ENCODE data around the gene NOD2.

The NOD2 gene

DNA sequence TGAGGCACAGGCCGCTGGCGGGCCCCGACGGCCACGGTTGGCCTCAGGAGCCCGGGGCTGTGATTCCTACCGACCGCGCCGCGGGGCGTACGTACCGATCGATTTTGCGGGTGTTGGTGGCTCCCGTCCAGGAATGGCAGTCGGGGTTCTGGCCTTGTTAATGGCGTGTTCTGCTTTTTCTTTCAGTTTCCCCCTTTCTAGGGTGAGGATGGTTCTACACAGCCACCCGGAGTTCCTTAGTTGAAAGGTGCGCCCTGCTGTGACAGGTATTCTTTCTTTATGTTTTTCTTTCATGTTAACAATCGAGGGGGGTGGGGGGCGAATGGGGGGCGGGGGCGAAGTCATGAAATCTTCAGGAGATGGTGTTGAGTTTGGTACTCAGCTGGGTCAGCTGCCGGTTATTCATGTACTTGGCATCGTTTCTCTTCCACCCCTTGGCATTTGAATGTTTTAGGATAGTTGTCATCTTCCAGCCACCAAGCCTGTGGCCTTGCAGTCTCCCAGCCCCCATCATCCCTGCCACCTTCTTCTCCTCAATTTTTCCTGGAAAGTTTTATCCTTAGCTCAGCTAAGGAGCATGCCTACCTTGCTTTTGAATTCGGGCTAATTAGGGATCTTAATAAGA, 49.3 kb downstream of the NOD2 start:
- peak; percentile 73 for DNase-seq (ENCODE audit: low spot score)

DNA sequence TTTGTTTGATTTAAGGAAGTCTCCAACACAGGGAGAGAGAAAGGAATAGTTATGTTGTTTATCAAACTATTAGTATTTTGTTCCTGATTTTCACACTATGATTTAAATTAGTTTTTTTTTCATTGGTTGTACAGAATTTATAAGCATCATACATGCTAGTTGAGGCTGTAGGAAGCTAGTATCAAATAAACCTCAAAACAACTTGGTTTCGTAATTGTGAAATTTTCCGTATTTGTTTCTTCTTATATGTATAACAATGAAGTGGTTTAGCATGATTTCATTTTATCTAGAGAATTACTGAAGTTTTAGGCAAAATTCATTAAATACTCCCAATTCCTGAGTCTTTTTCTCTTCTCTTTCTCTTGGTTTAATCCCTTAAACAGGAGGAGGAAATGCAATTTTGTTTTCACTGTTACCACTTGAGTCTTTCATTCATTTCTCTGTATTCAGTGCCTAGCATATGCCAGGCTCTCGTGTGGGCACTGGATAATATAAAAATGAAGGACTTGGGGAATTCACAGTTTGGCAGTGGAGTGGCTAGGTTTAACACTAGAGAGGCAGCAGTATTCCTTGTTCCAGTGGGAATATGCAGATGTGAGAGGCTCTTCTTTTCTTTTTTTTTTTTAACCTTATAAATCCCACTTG, 50.3 kb downstream of the NOD2 start:
- DNase-seq (ENCODE audit: low spot score): no peak

DNA sequence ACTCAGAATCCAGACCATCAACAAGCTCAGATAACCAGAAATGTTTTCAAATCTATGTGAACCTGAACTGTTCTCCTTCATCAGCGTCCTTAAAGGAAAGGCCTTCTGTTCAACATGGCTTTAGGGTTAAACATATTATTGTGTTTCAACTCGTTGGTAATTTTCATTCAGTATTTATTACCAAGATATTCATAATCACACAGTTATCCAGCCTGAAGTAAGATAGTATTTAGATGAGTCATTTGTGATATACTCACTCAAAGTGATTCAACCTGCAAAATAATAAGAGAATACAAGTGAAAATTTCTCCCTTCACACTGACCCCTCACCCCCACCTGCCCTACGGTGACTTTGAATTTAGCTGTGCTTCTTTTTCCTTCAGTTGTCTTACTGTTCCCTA, 51.5 kb downstream of the NOD2 start:
- peak; percentile 37 for DNase-seq (ENCODE audit: low spot score)

DNA sequence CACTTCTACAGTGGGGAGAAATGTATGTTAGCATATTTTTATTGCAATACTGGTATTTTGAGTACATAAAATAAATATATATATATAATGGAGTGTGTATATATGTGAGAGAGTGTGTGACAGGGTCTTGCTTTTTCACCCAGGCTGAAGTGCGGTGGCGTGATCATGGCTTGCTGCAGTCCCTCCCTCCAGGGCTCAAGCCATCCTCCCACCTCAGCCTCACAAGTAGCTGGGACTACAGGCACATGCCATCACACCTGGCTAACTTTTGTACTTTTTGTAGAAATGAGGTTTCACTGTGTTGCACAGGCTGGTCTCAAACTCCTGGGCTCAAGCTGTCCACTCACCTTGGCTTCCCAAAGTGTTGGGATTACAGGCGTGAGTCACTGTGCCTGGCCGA, 52.5 kb downstream of the NOD2 start:
- DNase-seq (ENCODE audit: low spot score): no peak

DNA sequence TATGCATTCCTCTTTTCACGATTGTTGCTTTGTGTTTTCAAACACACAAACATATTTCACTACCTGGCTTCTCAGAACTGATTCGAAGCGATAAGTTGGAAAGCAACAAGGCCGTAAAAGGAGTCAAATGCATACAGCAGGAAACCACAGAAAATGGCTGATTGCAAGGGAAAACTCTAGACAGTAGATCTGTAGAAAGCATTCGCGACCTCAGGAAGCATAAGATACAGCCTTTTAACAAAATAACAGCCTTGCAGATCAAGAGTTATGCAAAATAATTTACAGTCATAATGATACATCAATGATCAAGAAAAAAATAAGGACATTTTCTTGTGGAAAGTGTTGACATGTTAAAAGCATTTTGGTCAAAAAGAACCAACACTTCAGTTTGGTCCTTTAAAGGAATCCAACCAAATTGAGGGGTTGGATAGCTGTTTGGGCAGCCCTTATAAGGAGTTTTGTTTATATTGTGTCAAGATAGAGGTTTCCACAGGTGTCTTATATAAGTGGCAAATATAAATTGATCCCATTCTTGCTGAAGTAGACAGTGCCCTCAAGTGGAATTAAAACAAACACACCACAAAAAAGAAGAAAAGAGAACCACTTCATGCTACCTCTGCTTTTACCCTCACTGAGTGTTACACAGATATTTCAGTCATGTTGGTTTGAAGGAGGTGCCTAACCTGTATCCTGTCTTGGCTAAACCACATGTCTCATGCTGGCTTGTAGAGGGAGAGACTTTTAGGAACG, 54.0 kb downstream of the NOD2 start:
- DNase-seq (ENCODE audit: low spot score): no peak

DNA sequence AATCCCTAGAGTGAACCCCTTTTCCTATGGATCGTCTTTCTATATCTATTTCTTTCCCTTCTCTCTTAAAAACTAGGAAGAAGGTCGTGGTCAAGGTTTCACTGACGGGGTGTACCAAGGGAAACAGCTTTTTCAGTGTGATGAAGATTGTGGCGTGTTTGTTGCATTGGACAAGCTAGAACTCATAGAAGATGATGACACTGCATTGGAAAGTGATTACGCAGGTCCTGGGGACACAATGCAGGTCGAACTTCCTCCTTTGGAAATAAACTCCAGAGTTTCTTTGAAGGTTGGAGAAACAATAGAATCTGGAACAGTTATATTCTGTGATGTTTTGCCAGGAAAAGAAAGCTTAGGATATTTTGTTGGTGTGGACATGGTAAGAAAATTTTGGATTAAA, 58.1 kb downstream of the NOD2 start:
- no peak for DNase-seq (ENCODE audit: low spot score)

DNA sequence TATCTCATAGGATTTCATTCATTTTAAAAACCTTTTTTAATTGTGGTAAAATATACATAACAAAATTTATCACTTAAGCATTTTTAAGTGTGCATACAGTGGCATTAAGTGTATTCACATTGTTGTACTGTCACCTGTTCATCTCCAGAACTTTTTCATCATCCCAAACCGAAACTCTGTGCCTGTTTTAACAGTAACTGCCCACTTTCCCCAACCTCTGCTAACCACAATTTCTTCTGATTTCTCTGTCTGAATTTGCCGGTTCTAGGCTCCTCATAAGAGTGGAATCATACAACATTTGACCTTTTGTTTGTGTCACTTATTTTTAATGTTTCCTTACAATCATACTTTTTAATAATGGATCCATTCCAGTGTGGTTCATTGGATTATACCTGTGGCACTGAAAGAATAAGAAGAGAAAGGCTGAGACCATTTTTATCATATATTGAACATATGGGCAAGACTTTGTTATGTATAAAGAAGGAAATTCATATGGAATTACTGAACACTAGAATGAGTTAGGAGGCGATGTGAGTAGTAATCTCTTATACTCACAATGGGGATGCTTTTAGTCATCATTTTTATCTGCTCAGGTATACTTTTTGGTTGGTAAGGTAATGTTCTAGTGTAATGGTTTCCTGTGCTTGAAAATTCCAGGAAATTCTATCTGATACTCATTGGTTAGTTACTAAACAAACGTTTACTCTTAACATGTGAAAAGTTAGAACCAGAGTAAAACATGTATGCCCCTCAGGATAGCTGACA, 59.2 kb downstream of the NOD2 start:
- DNase-seq (ENCODE audit: low spot score): no peak

DNA sequence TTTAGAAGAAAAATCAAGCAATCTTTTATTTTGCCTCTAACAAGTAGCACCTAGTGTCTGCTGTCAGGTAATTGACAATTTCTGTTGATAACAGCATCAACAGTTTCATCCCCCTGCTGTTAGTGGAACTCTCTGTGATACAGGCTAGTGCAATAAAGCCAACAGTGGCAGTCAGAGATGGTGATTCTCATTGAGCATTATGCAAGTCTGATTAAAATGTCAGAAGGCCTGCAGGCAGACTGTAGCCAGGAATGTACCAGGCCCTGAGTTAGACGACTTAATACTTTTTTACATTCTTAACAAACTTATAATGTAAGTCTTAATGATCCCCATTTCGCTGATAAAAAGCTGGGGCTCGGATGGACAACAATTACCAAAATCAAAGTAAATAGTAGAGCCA, 63.1 kb downstream of the NOD2 start:
- no peak for DNase-seq (ENCODE audit: low spot score)

DNA sequence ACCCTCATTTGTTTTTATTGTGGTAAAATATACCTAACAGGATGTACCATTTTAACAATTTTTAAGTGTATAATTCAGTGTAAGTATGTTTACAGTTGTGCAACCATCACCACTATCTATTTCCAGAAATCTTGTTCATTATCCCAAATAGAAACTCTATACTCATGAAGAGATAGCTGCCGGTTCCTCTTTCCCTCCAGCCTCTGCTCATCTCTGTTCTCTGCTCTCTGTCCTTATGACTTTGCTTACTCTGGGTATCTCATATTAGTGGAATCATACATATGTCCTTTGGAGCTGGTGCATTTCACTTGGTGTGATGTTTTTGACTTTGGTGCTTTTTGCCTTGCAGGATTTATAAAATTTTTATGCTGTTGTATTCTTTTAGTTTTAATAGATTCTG, 67.9 kb downstream of the NOD2 start:
- DNase-seq (ENCODE audit: low spot score): no peak

DNA sequence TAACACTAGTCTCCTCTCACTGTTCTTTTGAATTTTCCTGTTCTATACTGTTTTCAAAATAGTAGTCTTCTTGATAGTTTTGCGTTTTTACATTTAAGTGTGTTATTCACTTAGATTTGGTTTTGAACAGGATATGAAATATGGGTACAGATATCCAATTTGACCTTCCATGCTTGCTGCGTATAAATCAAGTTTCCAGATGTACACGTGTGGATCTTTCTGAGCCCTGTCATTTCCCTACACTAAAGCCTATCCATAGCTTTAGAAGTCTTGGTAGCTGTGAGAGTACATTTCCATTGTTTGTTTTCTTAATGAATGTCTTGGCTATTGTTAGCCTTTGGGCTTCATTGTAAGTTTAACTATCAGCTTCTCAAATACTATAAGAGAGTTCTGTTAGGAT, 68.8 kb downstream of the NOD2 start:
- DNase-seq (ENCODE audit: low spot score): no peak

DNA sequence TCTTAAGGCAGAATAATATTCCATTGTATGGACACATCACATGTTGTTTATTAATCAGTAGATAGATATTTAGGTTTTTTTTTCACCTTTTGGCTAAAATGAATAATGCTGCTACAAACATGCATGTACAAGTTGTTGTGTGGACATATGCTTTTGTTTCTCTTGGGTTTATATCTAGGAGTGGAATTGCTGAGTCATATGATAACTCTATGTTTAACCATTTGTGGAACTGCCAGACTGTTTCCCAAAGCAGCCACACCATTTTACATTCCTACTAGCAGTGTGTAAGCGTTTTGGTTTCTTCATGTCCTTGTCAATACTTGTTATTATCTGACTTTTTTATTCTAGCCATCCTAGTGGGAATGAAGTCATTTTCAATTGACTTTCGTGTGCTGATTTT, 69.8 kb downstream of the NOD2 start:
- no peak for DNase-seq (ENCODE audit: low spot score)

DNA sequence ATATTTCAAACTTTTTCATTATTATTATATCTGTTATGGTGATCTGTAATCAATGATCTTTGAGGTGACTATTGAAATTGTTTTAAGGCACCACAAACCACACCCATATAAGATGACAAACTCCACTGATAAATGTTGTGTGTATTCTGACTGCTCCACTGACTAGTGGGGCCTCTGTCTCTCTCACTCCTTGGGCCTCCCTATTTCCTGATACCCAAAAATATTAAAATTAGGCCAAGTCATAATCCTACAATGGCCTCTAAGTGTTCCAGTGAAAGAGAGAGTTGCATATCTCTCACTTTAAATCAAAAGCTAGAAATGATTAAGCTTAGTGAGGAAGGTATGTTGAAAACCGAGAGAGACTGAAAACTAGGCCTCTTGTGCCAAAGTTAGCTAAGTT, 71.9 kb downstream of the NOD2 start:
- no peak for DNase-seq (ENCODE audit: low spot score)

DNA sequence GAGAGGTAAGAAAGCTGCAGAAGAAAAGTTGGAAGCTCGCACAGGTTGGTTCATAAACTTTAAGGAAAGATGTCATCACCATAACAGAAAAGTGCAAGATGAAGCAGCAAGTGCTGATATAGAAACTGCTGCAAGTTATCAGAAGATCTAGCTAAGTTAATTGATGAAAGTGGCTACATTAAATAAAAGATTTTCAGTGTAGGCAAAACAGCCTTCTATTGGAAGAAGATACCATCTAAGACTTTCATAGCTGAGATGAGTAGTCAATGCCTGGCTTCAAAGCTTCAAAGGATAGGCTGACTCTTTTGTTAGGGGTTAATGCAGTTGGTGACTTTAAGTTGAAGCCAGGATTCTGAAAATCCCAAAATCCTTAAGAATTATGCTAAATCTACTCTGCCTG, 72.5 kb downstream of the NOD2 start:
- DNase-seq (ENCODE audit: low spot score): no peak

DNA sequence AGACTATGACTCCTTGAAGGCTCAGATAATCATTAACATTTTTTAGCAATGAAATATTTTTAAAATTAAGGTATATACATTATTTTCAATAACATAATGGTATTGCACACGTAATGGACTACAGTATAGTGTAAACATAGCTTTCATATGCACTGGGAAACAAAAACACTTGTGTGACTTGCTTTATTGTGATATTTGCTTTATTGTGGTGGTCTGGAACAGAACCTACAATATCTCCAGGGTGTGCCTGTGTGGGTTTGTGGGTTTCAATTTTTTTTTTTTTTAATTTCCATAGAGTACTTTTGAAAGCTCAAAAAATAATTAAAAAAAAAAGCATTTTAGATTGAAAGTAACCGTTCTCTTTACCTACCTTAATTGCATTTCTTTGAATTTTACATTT, 73.8 kb downstream of the NOD2 start:
- DNase-seq (ENCODE audit: low spot score): no peak

DNA sequence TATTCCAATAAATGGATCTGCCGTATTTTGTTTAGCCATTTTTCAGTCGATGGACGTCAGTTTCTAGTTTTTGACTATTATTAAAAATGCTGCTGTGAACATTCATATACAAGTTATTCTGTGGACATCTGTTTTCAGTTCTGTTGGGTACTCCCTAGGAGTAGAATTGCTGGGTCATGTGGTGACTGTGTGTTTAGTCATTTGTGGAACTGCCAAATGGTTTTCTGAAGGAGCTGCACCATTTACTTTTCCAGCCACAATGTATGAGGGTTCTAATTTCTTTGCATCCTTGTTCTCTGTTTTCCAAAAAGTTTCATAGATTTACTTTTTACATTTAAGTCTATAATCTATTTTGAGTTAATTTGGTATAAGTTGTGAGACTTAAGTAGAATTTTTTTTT, 78.0 kb downstream of the NOD2 start:
- peak; percentile 22 for DNase-seq (ENCODE audit: low spot score)

DNA sequence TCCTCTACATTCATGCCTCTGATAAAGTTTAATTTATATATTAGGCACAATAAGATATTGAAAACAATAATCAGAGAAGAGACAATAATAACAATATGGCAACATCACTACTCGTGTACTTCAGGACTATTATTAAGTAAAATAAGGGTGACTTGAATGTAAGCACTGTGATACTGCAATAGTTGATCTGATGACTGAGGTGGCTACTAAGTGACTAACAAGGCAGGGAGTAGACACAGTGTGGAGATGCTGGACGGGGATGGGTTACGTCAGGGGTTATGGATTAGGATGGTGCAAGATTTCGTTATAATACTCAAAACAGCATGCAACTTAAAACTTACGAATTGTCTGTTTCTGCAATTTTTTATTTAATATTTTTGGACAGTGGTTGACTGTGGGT, 81.0 kb downstream of the NOD2 start:
- no peak for DNase-seq (ENCODE audit: low spot score)

DNA sequence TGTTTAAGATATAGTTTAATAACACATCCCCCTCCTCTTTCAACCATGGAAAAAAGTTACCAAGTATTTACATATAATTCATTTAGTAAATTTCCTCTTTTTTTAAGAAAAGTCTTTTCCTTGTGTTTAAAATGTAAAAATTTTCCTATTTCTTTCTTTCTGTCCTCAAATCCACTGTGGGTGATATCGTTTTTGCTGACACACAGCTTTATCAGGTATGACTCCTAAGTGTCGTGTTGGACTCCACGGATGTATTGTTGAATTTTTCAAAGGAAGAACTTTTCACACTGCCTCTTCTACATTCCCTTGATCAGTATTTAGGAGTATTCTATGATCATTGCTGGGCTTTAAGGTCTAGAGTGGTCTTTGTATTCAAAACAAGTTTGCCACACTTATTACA, 81.6 kb downstream of the NOD2 start:
- no peak for DNase-seq (ENCODE audit: low spot score)

DNA sequence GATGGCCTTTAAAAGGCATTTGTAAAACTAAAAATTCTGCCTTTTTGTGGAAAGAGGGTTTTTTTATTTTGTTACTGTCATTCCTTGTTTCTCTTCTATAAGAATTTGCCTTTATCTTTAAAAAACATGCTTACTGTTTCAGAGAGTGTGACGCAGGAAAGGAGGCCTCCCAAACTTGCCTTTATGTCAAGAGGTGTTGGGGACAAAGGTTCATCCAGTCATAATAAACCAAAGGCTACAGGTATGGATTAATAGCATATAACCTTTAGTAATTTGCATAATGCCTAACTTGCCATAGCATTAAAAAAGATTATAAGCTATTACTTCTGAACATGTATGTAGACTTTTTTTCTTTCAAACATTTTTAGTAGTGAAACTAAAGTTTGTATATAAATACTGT, 82.6 kb downstream of the NOD2 start:
- DNase-seq (ENCODE audit: low spot score): no peak

DNA sequence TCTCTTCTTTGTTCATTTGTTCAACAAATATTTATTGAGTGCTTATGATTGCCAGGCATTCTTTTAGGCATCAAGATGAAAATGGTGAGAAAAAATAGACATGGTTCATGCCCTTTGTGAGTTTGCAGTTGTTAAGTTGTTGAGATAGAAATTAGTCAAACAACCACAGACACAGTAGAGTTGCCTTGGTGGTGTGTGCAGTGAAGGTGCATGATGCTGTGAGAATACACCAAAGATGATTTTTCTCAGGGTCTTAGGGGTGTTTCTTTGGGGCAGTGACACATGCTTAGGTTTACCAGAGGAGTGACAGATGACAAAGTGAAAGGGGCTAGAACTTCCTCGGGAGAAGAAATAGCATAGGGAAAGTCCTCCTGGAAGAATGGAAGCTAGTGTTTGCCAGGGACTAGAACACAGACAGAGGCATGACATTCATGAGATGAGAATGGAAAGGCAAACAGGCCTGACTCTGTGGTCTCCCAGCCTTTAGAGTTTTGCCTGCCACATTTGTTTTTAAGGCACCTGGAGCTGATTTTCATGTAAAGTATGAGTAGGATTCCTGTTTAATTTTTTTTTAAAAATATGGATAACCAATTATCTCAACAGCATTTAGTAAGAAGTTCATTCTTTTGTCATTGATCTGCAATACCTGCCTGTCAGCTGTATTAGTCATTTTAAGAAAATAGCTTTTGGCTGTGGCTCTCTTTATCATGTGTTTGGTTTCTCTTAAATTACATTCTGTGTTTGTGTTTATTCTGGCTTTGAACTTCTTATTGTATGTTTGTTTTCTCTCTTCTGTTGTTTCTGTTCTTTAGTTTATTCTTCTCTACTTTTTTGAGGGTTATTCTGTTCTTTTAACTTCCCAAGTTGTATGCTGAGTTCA, 85.1 kb downstream of the NOD2 start:
- no peak for DNase-seq (ENCODE audit: low spot score)

DNA sequence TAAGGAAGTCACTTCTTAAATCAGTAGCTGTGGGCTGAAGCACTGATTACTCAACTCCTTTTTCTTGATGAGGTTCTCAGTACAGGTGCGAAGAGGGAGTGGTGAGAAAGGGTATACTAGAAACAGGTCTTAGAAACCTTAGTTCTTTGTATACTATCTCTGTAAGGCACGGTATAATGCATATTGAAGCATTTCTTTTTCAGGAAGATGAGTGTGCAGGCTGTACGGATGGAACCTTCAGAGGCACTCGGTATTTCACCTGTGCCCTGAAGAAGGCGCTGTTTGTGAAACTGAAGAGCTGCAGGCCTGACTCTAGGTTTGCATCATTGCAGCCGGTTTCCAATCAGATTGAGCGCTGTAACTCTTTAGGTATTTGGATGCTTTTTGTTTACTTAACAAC, 87.6 kb downstream of the NOD2 start:
- no peak for DNase-seq (ENCODE audit: low spot score)

DNA sequence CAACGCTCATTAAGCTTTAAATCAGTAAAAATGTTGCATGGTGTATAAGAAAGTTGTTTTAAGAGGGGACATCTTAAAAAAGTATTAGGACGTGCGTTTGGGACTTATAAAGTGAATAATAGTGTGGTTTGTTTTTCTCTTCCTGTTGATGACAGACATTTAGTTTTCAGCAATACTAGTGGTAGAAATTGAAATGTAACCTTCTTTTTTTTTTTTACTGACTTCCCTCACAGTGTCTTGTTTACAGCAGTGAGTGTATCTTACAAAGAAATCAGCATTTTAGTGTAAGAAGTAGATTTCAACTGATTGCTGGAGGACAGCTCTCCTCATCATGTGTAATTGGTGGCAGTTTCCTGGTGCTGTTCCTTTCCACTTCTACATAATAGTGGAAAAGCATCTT, 88.1 kb downstream of the NOD2 start:
- DNase-seq (ENCODE audit: low spot score): no peak
